ENCODE measurements around the gene CDC16.

CDC16 gene

GRCh38 chr13:114256547-114256946 lies 21.9 kb downstream of the CDC16 start:
- H3K4me3 ChIP-seq (ENCODE audit: low read depth, low read length) = no peak overlapping the region
- no peaks in the 10 kb centered on the region for H3K9me3 ChIP-seq (ENCODE audit: severe bottlenecking)
- no peak overlapping the region for H3K27ac ChIP-seq
- TF ChIP-seq, protein P1, sequence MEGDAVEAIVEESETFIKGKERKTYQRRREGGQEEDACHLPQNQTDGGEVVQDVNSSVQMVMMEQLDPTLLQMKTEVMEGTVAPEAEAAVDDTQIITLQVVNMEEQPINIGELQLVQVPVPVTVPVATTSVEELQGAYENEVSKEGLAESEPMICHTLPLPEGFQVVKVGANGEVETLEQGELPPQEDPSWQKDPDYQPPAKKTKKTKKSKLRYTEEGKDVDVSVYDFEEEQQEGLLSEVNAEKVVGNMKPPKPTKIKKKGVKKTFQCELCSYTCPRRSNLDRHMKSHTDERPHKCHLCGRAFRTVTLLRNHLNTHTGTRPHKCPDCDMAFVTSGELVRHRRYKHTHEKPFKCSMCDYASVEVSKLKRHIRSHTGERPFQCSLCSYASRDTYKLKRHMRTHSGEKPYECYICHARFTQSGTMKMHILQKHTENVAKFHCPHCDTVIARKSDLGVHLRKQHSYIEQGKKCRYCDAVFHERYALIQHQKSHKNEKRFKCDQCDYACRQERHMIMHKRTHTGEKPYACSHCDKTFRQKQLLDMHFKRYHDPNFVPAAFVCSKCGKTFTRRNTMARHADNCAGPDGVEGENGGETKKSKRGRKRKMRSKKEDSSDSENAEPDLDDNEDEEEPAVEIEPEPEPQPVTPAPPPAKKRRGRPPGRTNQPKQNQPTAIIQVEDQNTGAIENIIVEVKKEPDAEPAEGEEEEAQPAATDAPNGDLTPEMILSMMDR (IDR thresholded peaks at IDR 0.05; ENCODE audit: low read depth, low read length) = no peak
- H3K27me3 ChIP-seq (ENCODE audit: insufficient read depth, low read depth, severe bottlenecking) = no peaks in the 10 kb centered on the region
- DNase-seq = no peak
- peaks cover 82% of the 10 kb centered on the region for H3K36me3 ChIP-seq

DNA sequence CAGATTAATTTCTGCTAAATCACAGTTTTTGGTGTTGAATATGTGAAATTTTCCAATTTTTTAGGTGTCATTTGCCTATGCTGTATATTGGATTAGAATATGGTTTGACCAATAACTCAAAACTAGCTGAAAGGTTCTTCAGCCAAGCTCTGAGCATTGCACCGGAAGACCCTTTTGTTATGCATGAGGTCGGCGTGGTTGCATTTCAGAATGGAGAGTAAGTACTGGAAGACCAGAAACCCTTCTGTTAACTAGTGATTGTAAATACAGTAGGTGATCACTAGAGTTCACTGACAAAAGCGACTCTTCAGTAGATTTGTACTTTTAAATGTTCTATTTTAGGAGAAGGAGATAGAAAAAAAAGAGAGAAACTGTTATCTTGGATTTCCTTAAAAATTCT lies 22.3 kb downstream of the CDC16 start:
- Histone ChIP-seq H3K9me3 (ENCODE audit: severe bottlenecking) (no peaks in the 10 kb centered on the region), H3K27ac (no peak overlapping the region), H3K4me3 (ENCODE audit: low read depth, low read length) (no peak overlapping the region), H3K36me3 (peaks cover 83% of the 10 kb centered on the region), H3K27me3 (ENCODE audit: insufficient read depth, low read depth, severe bottlenecking) (no peaks in the 10 kb centered on the region)
- TF ChIP-seq, protein P1 (IDR thresholded peaks at IDR 0.05; ENCODE audit: low read depth, low read length) = no peak
- DNase-seq = no peak

- Histone ChIP-seq H3K9me3 (ENCODE audit: severe bottlenecking) (no peaks in the 10 kb centered on the region), H3K36me3 (peaks cover 87% of the 10 kb centered on the region), H3K27ac (no peak overlapping the region), H3K4me3 (ENCODE audit: low read depth, low read length) (no peak overlapping the region), H3K27me3 (ENCODE audit: insufficient read depth, low read depth, severe bottlenecking) (no peaks in the 10 kb centered on the region)
- no peak for DNase-seq
- TF ChIP-seq, protein P1 (IDR thresholded peaks at IDR 0.05; ENCODE audit: low read depth, low read length) = no peak
These were observed 23.9 kb downstream of the CDC16 start for GRCh38 chr13:114258589-114258988.

DNA sequence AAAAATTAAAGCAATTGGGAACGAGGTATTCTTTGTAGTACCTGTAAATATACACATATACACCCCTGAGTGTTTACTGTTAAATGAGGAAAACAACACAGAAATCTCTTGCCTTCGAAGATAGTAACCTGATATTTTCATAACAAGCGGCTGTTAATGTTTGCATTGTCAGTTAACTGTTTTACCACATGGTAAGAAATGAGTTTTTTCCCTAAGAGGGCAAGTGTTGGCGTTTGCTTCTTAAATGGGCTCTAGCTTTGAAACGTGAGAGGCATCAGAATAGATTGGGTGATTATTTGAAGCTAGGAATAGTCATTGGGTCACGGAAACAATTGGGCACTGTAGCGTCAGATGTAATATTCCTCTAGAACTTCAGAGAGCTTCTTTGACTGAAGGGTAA lies 24.7 kb downstream of the CDC16 start:
- Histone ChIP-seq H3K4me3 (ENCODE audit: low read depth, low read length) (no peak overlapping the region), H3K27ac (no peak overlapping the region)
- no peak for DNase-seq

DNA sequence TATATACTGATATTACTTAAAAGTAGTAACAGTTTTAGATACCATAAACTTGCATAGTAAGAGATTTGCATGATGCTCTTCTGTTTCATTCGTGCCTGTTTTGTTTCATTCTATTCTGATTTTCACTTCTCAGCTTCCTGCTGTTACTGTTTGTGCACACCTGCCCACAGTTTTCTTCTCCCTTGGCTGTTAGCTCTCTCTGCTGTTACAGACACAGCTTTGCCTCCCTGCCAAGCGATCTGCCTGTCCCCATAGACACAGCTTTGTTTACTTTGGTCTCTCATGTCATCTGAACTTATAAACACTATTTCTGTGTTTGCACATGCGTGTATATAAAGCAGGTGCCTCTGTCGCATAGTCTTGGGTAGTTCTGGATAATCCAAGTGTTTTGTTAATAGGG lies 25.3 kb downstream of the CDC16 start:
- TF ChIP-seq, protein P1 (IDR thresholded peaks at IDR 0.05; ENCODE audit: low read depth, low read length) = no peak
- Histone ChIP-seq H3K36me3 (peaks cover 87% of the 10 kb centered on the region), H3K27ac (no peak overlapping the region), H3K27me3 (ENCODE audit: insufficient read depth, low read depth, severe bottlenecking) (no peaks in the 10 kb centered on the region), H3K9me3 (ENCODE audit: severe bottlenecking) (no peaks in the 10 kb centered on the region), H3K4me3 (ENCODE audit: low read depth, low read length) (no peak overlapping the region)
- no peak for DNase-seq

More for the DNA sequence above, 24.7 kb downstream of the CDC16 start:
- H3K27me3 ChIP-seq (ENCODE audit: insufficient read depth, low read depth, severe bottlenecking) = no peaks in the 10 kb centered on the region
- TF ChIP-seq, protein P1 (IDR thresholded peaks at IDR 0.05; ENCODE audit: low read depth, low read length) = no peak
- no peaks in the 10 kb centered on the region for H3K9me3 ChIP-seq (ENCODE audit: severe bottlenecking)
- H3K36me3 ChIP-seq = peaks cover 87% of the 10 kb centered on the region

GRCh38 chr13:114260814-114261213 lies 26.1 kb downstream of the CDC16 start:
- Histone ChIP-seq H3K4me3 (ENCODE audit: low read depth, low read length) (no peak overlapping the region), H3K27ac (no peak overlapping the region), H3K36me3 (peaks cover 87% of the 10 kb centered on the region), H3K27me3 (ENCODE audit: insufficient read depth, low read depth, severe bottlenecking) (no peaks in the 10 kb centered on the region), H3K9me3 (ENCODE audit: severe bottlenecking) (no peaks in the 10 kb centered on the region)
- DNase-seq = no peak
- TF ChIP-seq, protein P1 (IDR thresholded peaks at IDR 0.05; ENCODE audit: low read depth, low read length) = no peak

Data from WERI-Rb-1 (cell line).